K562 treated with DMSO at 1 percent for 4 hours (cell line): Measurements from ENCODE around the gene GANAB. TPM values are rescaled to one million over a fixed set of nuclear protein-coding genes. Genes with fewer than 3 reads are reported as not detected.

Experiments
- total RNA-seq: library from RNA; unstranded; fragments of 300-600 nt; gene quantifications from 2 replicates; pipeline ENCODE4 v1.2.3, GENCODE V29; 2022; ENCODE audit not compliant: insufficient read depth

Gene GANAB
- total RNA-seq, result 276 and 311 TPM in 2 replicates

GRCh38 chr11:62645946-62646824 is at the start of gene GANAB:
Gene GANAB, minus strand, starts transcription at chr11:62646613. Its CDS starts 14 bp downstream, at chr11:62646599.

GRCh38 chr11:62689421-62690183 is 43.2 kb upstream of the GANAB start, which contains the start of gene LRRN4CL:
Gene LRRN4CL, minus strand, starts transcription at chr11:62689530. Its CDS starts 1,022 bp downstream, at chr11:62688508.

DNA sequence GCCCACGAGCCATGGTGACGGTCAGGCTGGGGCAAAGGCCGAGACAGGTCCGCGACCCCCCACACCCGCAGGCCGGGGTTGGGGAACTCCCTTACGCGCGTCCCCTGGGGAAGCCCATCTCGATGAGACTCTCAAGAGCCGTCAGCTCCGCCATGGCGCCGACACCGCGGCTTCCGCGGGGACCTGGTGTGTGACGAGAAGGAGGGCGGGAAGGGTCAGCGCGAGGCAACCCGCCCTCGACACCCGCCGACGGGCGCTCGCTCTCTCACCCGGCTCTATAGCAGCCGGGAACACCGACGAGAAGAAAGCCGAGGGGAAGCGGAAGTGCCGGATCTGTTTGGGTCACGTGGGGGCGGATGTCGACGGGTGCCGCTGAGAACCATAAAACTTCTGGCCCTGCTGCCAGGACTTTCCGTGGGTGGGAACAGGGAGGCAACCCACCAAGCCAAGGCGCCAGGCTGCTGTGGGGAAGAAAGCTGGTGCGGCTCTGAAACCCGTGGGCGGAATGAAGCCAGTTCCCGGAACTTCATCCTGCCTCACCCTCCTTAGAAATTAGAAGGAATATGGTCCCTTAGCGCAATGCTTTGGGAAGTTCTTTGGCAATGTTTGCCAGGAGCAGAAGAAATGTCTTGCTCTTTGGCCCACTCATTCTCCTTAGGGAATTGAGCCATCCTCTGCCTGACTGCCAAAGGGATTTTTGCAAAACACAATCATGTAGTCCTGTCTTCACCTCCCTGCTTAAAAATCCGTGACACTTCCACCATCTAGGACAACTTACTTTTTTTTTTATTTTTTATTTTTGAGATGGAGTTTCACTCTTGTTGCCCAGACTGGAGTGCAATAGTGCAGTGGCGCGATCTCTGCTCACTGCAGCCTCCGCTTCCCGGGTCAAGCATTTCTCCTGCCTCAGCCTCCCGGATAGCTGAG is 32.6 kb upstream of the GANAB start, which contains the start of gene UBXN1:
Gene UBXN1 (minus strand): TSS at position 304 of the 927 bp plus-strand sequence. CDS start 150 bp downstream, at position 154.

GRCh38 chr11:62671608-62672389 is 25.4 kb upstream of the GANAB start, which contains the start of the genes LBHD1 and UQCC3:
Gene LBHD1, minus strand, starts transcription at chr11:62672267. Its CDS starts 2,236 bp downstream, at chr11:62670031.
Gene UQCC3, plus strand, starts transcription at chr11:62671673. Its CDS starts 73 bp downstream, at chr11:62671746.

GRCh38 chr11:62665075-62665598 is 18.7 kb upstream of the GANAB start, which contains the start of the genes C11orf98 and CSKMT:
Gene C11orf98, minus strand, starts transcription at chr11:62665210. Its CDS starts 41 bp downstream, at chr11:62665169.
Gene CSKMT, plus strand, starts transcription at chr11:62665312. Its CDS starts 568 bp downstream, at chr11:62665880.

DNA sequence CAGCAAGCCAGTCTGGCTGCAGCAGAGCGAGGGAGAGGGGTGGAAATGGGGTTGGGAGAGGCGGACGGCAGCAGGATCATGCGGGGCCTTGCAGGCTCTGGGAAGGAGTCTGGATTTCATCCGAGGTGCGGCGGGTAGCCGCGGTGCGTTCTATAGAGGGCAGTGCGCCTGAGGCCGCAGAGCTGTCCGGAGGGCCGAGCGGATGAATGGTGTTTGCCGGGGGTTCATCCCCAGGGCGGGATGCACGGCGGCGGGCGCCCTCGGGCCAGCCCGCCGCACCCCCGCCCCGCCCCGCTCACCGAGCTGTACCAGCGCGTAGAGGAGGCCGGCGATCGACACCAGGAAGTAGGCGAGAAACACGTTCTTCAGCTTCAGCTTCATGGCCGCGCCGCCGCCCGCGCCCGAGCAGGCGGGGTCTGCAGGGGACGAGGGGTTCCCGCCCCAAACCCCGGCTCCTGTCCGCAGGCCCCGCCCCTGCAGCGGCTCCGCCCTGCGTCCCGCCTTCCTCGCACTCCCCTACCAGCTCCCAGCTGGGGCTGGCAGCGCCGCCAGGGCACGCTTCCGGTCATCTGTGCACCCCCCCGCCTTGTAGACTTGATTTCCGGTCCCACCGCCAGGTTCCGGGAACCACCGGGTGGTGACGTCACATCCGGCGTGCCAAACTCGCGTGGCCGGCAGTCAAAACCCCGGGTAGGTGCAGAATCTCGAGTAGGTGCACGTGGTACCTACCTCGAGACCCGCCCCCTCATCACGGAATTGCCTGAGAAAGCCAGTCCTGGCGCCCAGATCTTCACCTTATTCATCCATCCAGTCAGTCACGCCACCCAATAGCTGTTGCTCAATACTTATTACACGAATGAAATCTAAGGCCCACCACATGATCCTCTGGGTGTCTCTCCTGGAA is 24.6 kb downstream of the GANAB start, which contains the start of gene B3GAT3:
Gene B3GAT3 (minus strand): TSS at position 420 of the 904 bp plus-strand sequence. CDS start 39 bp downstream, at position 381.

GRCh38 chr11:62612366-62613290 is 33.8 kb downstream of the GANAB start, which contains the start of the genes EML3 and ROM1:
Gene EML3, minus strand, starts transcription at chr11:62612775. Its CDS starts 318 bp downstream, at chr11:62612457.
Gene ROM1, plus strand, starts transcription at chr11:62613257. Its CDS starts 25 bp downstream, at chr11:62613282.

DNA sequence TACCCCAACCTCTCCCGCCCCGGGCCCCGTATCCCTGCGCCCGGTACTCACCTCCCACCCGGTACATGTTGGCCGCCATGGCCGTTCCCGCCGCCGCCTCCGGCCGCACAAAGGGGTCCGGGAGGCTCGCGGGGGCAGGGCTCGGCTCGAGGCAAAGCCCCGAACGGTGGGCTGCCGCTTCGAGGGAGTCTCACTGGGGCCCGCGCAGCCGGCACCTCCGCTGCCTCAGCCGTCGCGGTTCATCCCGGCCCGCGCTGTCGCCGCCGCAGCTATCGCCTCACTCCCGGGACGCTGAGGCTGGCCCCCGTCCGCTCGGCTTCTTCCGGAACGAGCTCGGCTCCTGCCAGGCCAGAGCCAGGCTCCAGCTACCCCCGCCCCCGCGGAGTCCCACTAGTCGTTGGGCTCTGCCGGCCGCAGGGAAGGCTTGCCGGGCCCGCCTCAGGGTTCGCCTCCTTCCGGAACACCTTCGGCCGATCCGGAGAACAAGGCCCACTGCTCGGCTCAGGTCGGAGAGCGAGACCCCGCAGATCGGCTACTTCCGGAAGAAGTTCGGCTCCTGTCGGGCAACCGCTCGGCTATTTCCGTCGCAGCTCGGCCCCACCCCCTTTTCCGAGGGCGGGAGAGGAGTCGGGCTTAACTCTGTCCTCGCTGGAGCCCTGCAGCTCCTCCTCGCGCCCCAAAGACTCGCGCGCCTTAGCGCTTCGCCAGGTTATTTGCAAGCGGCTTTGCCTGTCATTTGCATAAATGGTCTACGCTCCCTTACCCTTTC is 44.9 kb downstream of the GANAB start, which contains the start of gene MTA2:
Gene MTA2 (minus strand): TSS at position 494 of the 769 bp plus-strand sequence. CDS start 415 bp downstream, at position 79.

GRCh38 chr11:62591448-62592145 is 54.8 kb downstream of the GANAB start, which contains the start of gene TUT1:
Gene TUT1, minus strand, starts transcription at chr11:62591523. Its CDS starts 38 bp downstream, at chr11:62591485.

Other genes starting within 250 kb of the GANAB start
- gene SCGB1A1, start 227.6 kb downstream of the GANAB start, total RNA-seq, result not detected in 2 replicates
- gene AHNAK, start 99.8 kb downstream of the GANAB start, total RNA-seq, result 34.9 and 54.7 TPM in 2 replicates
- gene EEF1G, start 72.7 kb downstream of the GANAB start, total RNA-seq, result 4,119 and 4,134 TPM in 2 replicates
- 15.8 and 16.5 TPM in 2 replicates for gene TUT1, start 55.1 kb downstream of the GANAB start, total RNA-seq
- 79.1 and 104 TPM in 2 replicates for gene MTA2, start 44.7 kb downstream of the GANAB start, total RNA-seq
- gene EML3, start 33.8 kb downstream of the GANAB start, total RNA-seq, result 39.0 and 40.6 TPM in 2 replicates
- 0.71 and 2.2 TPM in 2 replicates for gene ROM1, start 33.4 kb downstream of the GANAB start, total RNA-seq
- gene B3GAT3, start 24.6 kb downstream of the GANAB start, total RNA-seq, result 80.5 and 90.3 TPM in 2 replicates
- 20.2 and 24.0 TPM in 2 replicates for gene INTS5, start 6.7 kb upstream of the GANAB start, total RNA-seq
- gene C11orf98, start 18.6 kb upstream of the GANAB start, total RNA-seq, result 105 and 114 TPM in 2 replicates
- 12.7 and 27.2 TPM in 2 replicates for gene CSKMT, start 18.7 kb upstream of the GANAB start, total RNA-seq
- gene UQCC3, start 25.1 kb upstream of the GANAB start, total RNA-seq, result 12.2 and 17.2 TPM in 2 replicates
- gene LBHD1, start 25.7 kb upstream of the GANAB start, total RNA-seq, result 4.8 and 5.5 TPM in 2 replicates
- 282 and 316 TPM in 2 replicates for gene UBXN1, start 32.5 kb upstream of the GANAB start, total RNA-seq
- gene LRRN4CL, start 42.9 kb upstream of the GANAB start, total RNA-seq, result 0.48 and 1.6 TPM in 2 replicates
- gene BSCL2, start 60.8 kb upstream of the GANAB start, total RNA-seq, result 43.9 and 45.1 TPM in 2 replicates
- gene GNG3, start 61.1 kb upstream of the GANAB start, total RNA-seq, result 2.4 TPM in 1 of 2 replicates, not detected in the other
- 26.6 and 32.3 TPM in 2 replicates for gene HNRNPUL2, start 80.8 kb upstream of the GANAB start, total RNA-seq
- 35.6 and 36.5 TPM in 2 replicates for gene TTC9C, start 81.9 kb upstream of the GANAB start, total RNA-seq
- 1.4 and 6.0 TPM in 2 replicates for gene ZBTB3, start 107.5 kb upstream of the GANAB start, total RNA-seq
- gene POLR2G, start 115.0 kb upstream of the GANAB start, total RNA-seq, result 138 and 166 TPM in 2 replicates
- gene TAF6L, start 124.8 kb upstream of the GANAB start, total RNA-seq, result 23.2 and 49.9 TPM in 2 replicates
- gene TMEM179B, start 140.8 kb upstream of the GANAB start, total RNA-seq, result 36.4 and 44.9 TPM in 2 replicates
- gene TMEM223, start 145.4 kb upstream of the GANAB start, total RNA-seq, result 15.3 and 18.4 TPM in 2 replicates
- 76.4 and 111 TPM in 2 replicates for gene NXF1, start 158.8 kb upstream of the GANAB start, total RNA-seq
- 63.1 and 77.8 TPM in 2 replicates for gene STX5, start 185.4 kb upstream of the GANAB start, total RNA-seq
- gene TEX54, start 186.2 kb upstream of the GANAB start, total RNA-seq, result not detected in 2 replicates
- 48.1 and 51.9 TPM in 2 replicates for gene WDR74, start 193.0 kb upstream of the GANAB start, total RNA-seq
- gene SLC3A2, start 234.3 kb upstream of the GANAB start, total RNA-seq, result 397 and 441 TPM in 2 replicates